Measurements from ENCODE around the gene PRKCH.
"Not testable (repeated sequence)": the region's sequence is repeated elsewhere in the genome, so short reads cannot be mapped to it uniquely, and the experiment has no call there.

GRCh38 chr14:61529360-61529759, 208.0 kb downstream of the PRKCH start:
- TF ChIP-seq CREB1 (CRISPR knock-in tag; IDR thresholded peaks at IDR 0.05); USF1 (CRISPR knock-in tag; IDR thresholded peaks at IDR 0.05); SP1 (CRISPR knock-in tag; conservative IDR thresholded peaks at IDR 0.05): not testable (repeated sequence)

All from WTC11 (cell line).